H1 (cell line): ENCODE results near the gene SLC24A3. TPM values are rescaled to one million over a fixed set of nuclear protein-coding genes. Genes with fewer than 3 reads are reported as not detected.
"Not testable (repeated sequence)": the region's sequence is repeated elsewhere in the genome, so short reads cannot be mapped to it uniquely, and the experiment has no call there.

Experiments used
- CTCF ChIA-PET: fragments of 300-600 bp; sonication (Branson Sonifier 250); formaldehyde crosslinking; loops from one replicate; lab custom pipeline; 2021; ENCODE audit not compliant: partially characterized antibody; lab: Charles Lee
- POLR2A ChIA-PET: fragments of 300-600 bp; sonication (Branson Sonifier 250); formaldehyde crosslinking; loops from one replicate; lab custom pipeline; 2021; ENCODE audit warnings: inconsistent platforms; ENCODE audit not compliant: partially characterized antibody; lab: Charles Lee
- DNase-seq, 2 experiments: peaks; one replicate each; pipeline versions ENCODE4 v3.0.0 to v3.0.0-alpha.2; 2010 to 2022; ENCODE audit warnings: low spot score in 2 of 2, low read depth in 1 of 2, mixed read lengths in 1 of 2
- FAIRE-seq: peaks from 2 replicates; lab custom pipeline; 2011; peaks lifted over from hg19 to GRCh38; lab: Jason Lieb, UNC
- H2AFZ ChIP-seq: 2 replicates; pipeline ENCODE4 v1.8.1; 2012; ENCODE audit warnings: low read length, inconsistent platforms
- H2AK5ac ChIP-seq: 2 replicates; pipeline ENCODE4 v1.6.1; 2013; ENCODE audit warnings: low read depth, low read length
- H2BK120ac ChIP-seq: replicated peaks from 2 replicates; pipeline ENCODE3; 2013; ENCODE audit warnings: low read depth, low read length, inconsistent platforms
- H2BK12ac ChIP-seq: 2 replicates; pipeline ENCODE4 v1.6.1; 2013; ENCODE audit warnings: low read depth, low read length
- H2BK15ac ChIP-seq: 2 replicates; pipeline ENCODE4 v1.6.1; 2013; ENCODE audit warnings: low read length
- H2BK20ac ChIP-seq: 2 replicates; pipeline ENCODE4 v1.6.1; 2013; ENCODE audit warnings: low read length
- H2BK5ac ChIP-seq: 2 replicates; pipeline ENCODE4 v1.6.1; 2013; ENCODE audit warnings: low read depth, low read length
- H3K14ac ChIP-seq: 2 replicates; pipeline ENCODE4 v1.6.1; 2013; ENCODE audit warnings: inconsistent platforms; ENCODE audit not compliant: insufficient read length
- H3K18ac ChIP-seq: 2 replicates; pipeline ENCODE4 v1.6.1; 2013; ENCODE audit warnings: low read length; ENCODE audit errors: extremely low read depth
- H3K23ac ChIP-seq: 2 replicates; pipeline ENCODE4 v1.6.1; 2013; ENCODE audit warnings: inconsistent platforms; ENCODE audit not compliant: insufficient read length
- H3K23me2 ChIP-seq: 2 replicates; pipeline ENCODE4 v1.6.1; 2013; ENCODE audit warnings: low read depth, low read length
- H3K27ac ChIP-seq: 2 replicates; pipeline ENCODE4 v1.6.1; 2011; ENCODE audit warnings: low read depth, low read length, inconsistent platforms
- H3K27me3 ChIP-seq, 4 experiments: replicated peaks in 1 of 4; 1 replicate in 1 of 4; 2 replicates in 3 of 4; pipeline versions ENCODE4 v1.6.1 to v1.8.1; 2011 to 2013; ENCODE audit warnings: low read length in 3 of 4, mild to moderate bottlenecking in 3 of 4, inconsistent platforms in 2 of 4, mixed read lengths in 2 of 4, moderate library complexity in 1 of 4; ENCODE audit not compliant: control insufficient read depth in 3 of 4, insufficient read depth in 3 of 4; ENCODE audit errors: extremely low read depth in 1 of 4
- H3K36me3 ChIP-seq, 4 experiments: 2 replicates each; pipeline versions ENCODE4 v1.6.1 to v1.8.1; 2011 to 2013; ENCODE audit warnings: mild to moderate bottlenecking in 4 of 4, low read length in 3 of 4, moderate library complexity in 2 of 4, control low read depth in 1 of 4, inconsistent platforms in 1 of 4; ENCODE audit not compliant: insufficient read depth in 4 of 4, control insufficient read depth in 2 of 4
- H3K4ac ChIP-seq: replicated peaks from 2 replicates; pipeline ENCODE3; 2013; ENCODE audit warnings: low read length, low read depth, mixed read lengths, inconsistent platforms; ENCODE audit not compliant: insufficient read length
- H3K4me1 ChIP-seq, 4 experiments: replicated peaks in 1 of 4; 1 replicate in 1 of 4; 2 replicates in 3 of 4; pipeline versions ENCODE4 v1.6.1 to v1.8.1; 2011 to 2013; ENCODE audit warnings: low read length in 3 of 4, inconsistent platforms in 2 of 4, mixed read lengths in 1 of 4; ENCODE audit not compliant: insufficient read depth in 4 of 4, control insufficient read depth in 3 of 4
- H3K4me2 ChIP-seq, 2 experiments: 2 replicates each; pipeline versions ENCODE4 v1.6.1 to v1.8.1; 2011 to 2013; ENCODE audit warnings: low read depth in 2 of 2, low read length in 2 of 2, control low read depth in 1 of 2, inconsistent platforms in 1 of 2, mild to moderate bottlenecking in 1 of 2; ENCODE audit not compliant: insufficient read depth in 1 of 2
- H3K4me3 ChIP-seq, 4 experiments: fragments of 200-600, 300-600 bp in 1 of 4; sonication (generic), shearing (Covaris generic), sonication (Bioruptor Twin) in 1 of 4; 2 replicates each; pipeline versions ENCODE4 v1.5.1 to v1.8.1; 2011 to 2016; ENCODE audit warnings: low read length in 4 of 4, low read depth in 3 of 4, control low read depth in 2 of 4, inconsistent platforms in 2 of 4, mild to moderate bottlenecking in 2 of 4, mixed read lengths in 1 of 4, moderate library complexity in 1 of 4; ENCODE audit not compliant: insufficient read depth in 2 of 4; ENCODE audit errors: extremely low read depth in 1 of 4
- H3K56ac ChIP-seq: replicated peaks from 2 replicates; pipeline ENCODE3; 2013; ENCODE audit warnings: low read depth, mild to moderate bottlenecking, mixed read lengths, low read length, inconsistent platforms; ENCODE audit not compliant: insufficient read length
- H3K79me1 ChIP-seq: 2 replicates; pipeline ENCODE4 v1.6.1; 2013; ENCODE audit warnings: low read depth, low read length, control low read depth
- H3K79me2 ChIP-seq, 2 experiments: 2 replicates each; pipeline versions ENCODE4 v1.6.1 to v1.8.1; 2012 to 2013; ENCODE audit warnings: low read length in 2 of 2, mild to moderate bottlenecking in 2 of 2, inconsistent platforms in 1 of 2; ENCODE audit not compliant: insufficient read depth in 2 of 2, control insufficient read depth in 1 of 2
- H3K9ac ChIP-seq, 4 experiments: replicated peaks in 1 of 4; 1 replicate in 1 of 4; 2 replicates in 3 of 4; pipeline versions ENCODE4 v1.6.1 to v1.8.1; 2011 to 2013; ENCODE audit warnings: low read depth in 3 of 4, low read length in 3 of 4, control low read depth in 2 of 4, mild to moderate bottlenecking in 2 of 4, moderate library complexity in 2 of 4, inconsistent platforms in 1 of 4; ENCODE audit errors: extremely low read depth in 1 of 4
- H3K9me3 ChIP-seq, 2 experiments: 2 replicates each; pipeline versions ENCODE4 v1.6.1 to v1.8.1; 2012 to 2013; ENCODE audit warnings: mild to moderate bottlenecking in 2 of 2, moderate library complexity in 2 of 2, control low read depth in 1 of 2, inconsistent platforms in 1 of 2, low read depth in 1 of 2, low read length in 1 of 2, mixed read lengths in 1 of 2; ENCODE audit not compliant: insufficient read depth in 2 of 2
- H4K20me1 ChIP-seq, 2 experiments: replicated peaks in 1 of 2; 2 replicates each; pipeline versions ENCODE3 to v1.8.1; 2011 to 2013; ENCODE audit warnings: inconsistent platforms in 2 of 2, low read length in 2 of 2, mild to moderate bottlenecking in 1 of 2; ENCODE audit not compliant: insufficient read depth in 2 of 2, control insufficient read depth in 1 of 2
- H4K5ac ChIP-seq: 2 replicates; pipeline ENCODE4 v1.6.1; 2013; ENCODE audit warnings: low read length, low read depth, mixed read lengths, inconsistent platforms; ENCODE audit not compliant: insufficient read length
- H4K8ac ChIP-seq: 2 replicates; pipeline ENCODE4 v1.8.0; 2013; ENCODE audit warnings: mild to moderate bottlenecking, moderate library complexity, low read length, inconsistent platforms; ENCODE audit not compliant: insufficient read depth; ENCODE audit errors: extremely low read depth
- H4K91ac ChIP-seq: replicated peaks from 2 replicates; pipeline ENCODE3; 2013; ENCODE audit warnings: low read length, mixed read lengths, inconsistent platforms; ENCODE audit not compliant: insufficient read length
- WGBS, 2 experiments: shearing (Covaris generic) in 1 of 2; methylation state at CpG; one replicate each; pipeline versions ENCODE4 v1.1.6 to v1.1.7; 2013 to 2015; ENCODE audit warnings: low lambda C conversion rate in 2 of 2, mixed read lengths in 2 of 2, inconsistent platforms in 1 of 2, low coverage in 1 of 2, missing lambda C conversion rate in 1 of 2; ENCODE audit not compliant: insufficient replicate concordance in 2 of 2, insufficient coverage in 1 of 2, insufficient read length in 1 of 2; ENCODE audit errors: extremely low coverage in 1 of 2, missing lambda C conversion rate in 1 of 2; 5-methylcytosine and 5-hydroxymethylcytosine counted together
- polyA plus RNA-seq, 7 experiments: library from polyadenylated mRNA; depleted of rRNA in 3 of 7; stranded (reverse) in 5 of 7; unstranded in 2 of 7; fragments of >200 nt in 5 of 7; fragments of 200-250 nt in 2 of 7; gene quantifications; 1 replicate in 5 of 7; 2 replicates in 1 of 7; 4 replicates in 1 of 7; pipeline versions ENCODE4 v1.2.1 to v1.2.3, GENCODE V29; 2011 to 2013; ENCODE audit warnings: missing spikeins in 2 of 7, mixed read lengths in 2 of 7
- total RNA-seq: library from RNA; stranded (reverse); fragmentation: NEBNext Ultra II Directional; extraction: Animal tissue kit (Norgen Biotek cat#: 25700); gene quantifications from 2 replicates; pipeline ENCODE4 v1.2.1, GENCODE V29; 2021

The SLC24A3 gene
- total and polyA plus RNA-seq, 2 of the 8 experiments (the other 6 are each of a cell fraction or from before 2014, with no cell fraction given) = 4.5 to 6.3 TPM

DNA sequence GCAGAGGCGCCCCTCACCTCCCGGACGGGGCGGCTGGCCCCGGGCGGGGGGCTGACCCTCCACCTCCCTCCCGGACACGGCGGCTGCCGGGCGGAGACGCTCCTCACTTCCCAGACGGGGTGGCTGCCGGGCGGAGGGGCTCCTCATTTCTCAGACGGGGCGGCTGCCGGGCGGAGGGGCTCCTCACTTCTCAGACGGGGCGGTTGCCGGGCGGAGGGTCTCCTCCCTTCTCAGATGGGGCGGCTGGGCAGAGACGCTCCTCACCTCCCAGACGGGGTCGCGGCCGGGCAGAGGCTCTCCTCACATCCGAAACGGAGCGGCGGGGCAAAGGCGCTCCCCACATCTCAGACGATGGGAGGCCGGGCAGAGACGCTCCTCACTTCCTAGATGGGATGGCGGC lies 466.1 kb downstream of the SLC24A3 start:
- H3K23me2 ChIP-seq, H3K27me3 ChIP-seq, H2BK15ac ChIP-seq, H4K5ac ChIP-seq, H2BK120ac ChIP-seq, H3K27ac ChIP-seq, H3K56ac ChIP-seq, H3K4me2 ChIP-seq, H3K18ac ChIP-seq, CTCF ChIA-PET, H3K4me3 ChIP-seq, H3K23ac ChIP-seq, H4K91ac ChIP-seq, H2AK5ac ChIP-seq, H3K9ac ChIP-seq, H2AFZ ChIP-seq, H2BK20ac ChIP-seq, H2BK5ac ChIP-seq, H4K8ac ChIP-seq, H3K36me3 ChIP-seq, FAIRE-seq, H4K20me1 ChIP-seq, H3K4me1 ChIP-seq, H2BK12ac ChIP-seq, H3K79me2 ChIP-seq, H3K14ac ChIP-seq, H3K4ac ChIP-seq, DNase-seq, H3K79me1 ChIP-seq, POLR2A ChIA-PET: not testable (repeated sequence)
- H3K9me3 ChIP-seq = peaks cover 6 to 23% of the 10 kb centered on the region in 2 experiments
- 100% methylated on average over 2 of the region's 38 CpGs; no CpG with 5 or more reads in 1 of the 2 experiments for WGBS, 2 experiments
